GM12801 (cell line): ENCODE measurements around the gene HIP1.

Experiments
- TF ChIP-seq, protein P1 (sequence below): IDR thresholded peaks from one replicate; pipeline ENCODE4 v1.5.1; 2011; ENCODE audit warnings: control low read depth; ENCODE audit not compliant: insufficient read length; ENCODE audit errors: extremely low read depth

HIP1 gene

DNA sequence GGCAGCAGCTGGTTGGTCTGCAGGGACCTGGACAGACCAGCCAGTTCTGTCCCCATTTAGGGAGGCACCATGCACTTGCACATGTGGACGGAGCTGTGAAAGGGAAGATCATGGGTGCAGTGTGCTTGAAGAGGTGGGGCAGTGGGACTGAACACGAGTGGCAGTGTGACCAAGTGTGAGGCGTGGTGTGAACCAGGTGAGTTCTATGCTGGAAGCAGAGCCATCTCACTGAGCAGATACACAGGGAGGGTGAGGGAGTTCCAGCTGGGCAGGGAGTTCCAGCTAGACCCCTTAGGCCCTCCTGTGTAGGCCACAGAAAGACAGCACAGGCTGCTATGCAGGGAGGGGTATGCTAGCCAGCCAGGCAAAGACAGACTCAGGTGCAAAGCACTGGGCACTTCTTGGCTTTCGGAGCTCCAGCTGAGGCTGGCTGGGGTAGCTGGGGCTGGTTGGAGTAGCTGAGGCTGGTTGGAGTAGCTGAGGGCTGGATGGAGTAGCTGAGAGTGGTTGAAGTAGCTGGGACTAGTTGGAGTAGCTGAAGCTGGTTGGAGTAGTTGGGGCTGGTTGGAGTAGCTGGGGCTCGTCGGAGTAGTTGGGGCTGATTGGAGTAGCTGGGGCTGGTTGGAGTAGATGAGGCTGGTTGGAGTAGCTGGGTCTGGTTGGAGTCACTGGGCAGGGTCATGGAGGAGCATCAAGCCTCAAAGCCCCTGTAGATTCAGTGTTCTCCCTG, 90.9 kb downstream of the HIP1 start:
- TF ChIP-seq, protein P1, sequence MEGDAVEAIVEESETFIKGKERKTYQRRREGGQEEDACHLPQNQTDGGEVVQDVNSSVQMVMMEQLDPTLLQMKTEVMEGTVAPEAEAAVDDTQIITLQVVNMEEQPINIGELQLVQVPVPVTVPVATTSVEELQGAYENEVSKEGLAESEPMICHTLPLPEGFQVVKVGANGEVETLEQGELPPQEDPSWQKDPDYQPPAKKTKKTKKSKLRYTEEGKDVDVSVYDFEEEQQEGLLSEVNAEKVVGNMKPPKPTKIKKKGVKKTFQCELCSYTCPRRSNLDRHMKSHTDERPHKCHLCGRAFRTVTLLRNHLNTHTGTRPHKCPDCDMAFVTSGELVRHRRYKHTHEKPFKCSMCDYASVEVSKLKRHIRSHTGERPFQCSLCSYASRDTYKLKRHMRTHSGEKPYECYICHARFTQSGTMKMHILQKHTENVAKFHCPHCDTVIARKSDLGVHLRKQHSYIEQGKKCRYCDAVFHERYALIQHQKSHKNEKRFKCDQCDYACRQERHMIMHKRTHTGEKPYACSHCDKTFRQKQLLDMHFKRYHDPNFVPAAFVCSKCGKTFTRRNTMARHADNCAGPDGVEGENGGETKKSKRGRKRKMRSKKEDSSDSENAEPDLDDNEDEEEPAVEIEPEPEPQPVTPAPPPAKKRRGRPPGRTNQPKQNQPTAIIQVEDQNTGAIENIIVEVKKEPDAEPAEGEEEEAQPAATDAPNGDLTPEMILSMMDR = no peak

DNA sequence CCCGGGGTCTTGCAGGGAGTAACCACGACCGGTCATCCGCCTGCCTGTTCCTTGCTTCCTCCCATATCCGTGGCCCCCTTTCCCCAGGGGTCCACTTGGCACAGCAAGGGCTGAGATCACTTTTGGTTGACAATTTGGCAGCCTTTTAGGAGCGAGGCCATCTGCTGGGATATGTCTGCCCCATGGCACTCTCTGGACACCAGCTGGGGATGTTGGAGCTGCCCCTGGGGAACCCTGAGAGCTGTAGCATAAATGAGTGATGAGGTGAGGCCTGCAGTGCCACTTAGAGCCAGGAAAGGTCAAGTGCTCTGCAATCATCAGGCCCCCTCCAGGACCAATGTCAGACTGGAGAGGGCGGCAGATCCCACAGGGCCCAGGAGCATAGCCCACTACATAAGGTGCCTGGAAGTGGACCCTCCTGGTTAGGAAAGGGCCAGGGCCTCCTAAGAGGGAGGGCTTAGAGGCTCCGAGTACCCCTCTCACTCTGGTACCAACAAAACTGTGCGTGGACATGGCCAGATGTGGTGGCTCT, 92.1 kb downstream of the HIP1 start:
- TF ChIP-seq, protein P1 = no peak

DNA sequence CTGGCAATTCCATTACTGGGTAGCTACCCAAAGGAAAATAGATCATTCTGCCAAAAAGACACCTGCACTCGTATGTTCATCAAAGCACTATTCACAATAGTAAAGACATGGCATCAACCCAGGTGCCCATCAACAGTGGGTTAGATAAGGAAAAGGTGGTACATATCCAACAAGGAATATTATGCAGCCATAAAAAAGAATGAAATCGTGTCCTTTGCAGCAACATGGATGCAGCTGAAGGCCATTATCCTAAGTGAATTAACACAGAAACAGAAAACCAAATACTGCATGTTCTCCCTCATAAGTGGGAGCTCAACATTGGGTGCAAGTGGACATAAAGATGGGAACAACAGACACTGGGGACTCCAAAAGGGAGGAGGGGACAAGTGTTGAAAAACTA, 93.2 kb downstream of the HIP1 start:
- TF ChIP-seq, protein P1 = no peak

DNA sequence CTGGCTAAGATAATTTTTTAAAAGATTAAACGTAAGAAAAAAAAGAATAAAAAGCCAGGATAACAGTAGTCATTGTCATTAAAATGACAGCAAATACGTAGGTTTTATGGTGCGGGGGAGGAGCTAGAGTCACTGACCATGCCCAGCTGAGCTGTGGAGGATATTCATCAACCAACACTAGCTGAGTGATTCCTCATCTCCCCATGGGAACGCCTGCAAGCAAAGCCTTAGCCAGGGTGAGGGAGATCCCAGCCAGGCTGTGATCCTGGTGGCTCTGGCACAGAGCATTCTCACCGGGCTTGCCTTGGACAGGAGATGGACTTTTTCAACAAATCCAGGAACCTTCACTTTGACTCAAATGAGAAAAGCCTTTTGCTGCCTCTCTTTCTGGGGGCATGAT, 94.2 kb downstream of the HIP1 start:
- TF ChIP-seq, protein P1 = no peak

DNA sequence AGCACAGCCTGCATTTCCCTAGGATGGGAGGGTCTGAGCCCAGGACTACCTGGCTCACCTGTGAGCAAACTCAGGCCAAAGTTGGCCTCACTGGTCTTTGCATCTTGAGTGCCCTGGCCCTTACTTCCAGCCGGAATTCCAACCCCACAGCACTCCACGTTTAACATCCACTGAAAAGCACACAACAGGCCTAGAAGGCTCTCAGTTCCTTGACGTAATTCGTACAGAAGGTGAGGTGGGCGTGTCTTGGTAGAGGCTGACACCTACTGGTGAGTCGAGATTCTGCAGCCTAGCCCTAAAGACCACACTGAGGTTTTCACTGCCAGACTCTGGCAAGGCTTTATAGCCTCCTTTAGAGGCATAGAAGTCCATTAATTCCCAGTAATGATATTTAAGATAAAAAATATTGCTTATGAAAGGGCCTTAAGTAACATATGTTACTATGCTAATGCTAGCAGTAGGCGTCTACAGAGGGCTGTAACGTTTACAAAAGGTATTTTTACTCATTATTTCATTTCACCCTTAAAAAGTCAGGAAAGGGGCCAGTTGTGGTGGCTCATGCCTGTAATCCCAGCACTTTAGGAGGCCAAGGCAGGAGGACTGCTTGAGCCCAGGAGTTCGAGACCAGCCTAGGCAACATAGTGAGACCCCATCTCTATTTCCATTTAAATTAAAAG, 95.8 kb downstream of the HIP1 start:
- TF ChIP-seq, protein P1 = peak; percentile 87

DNA sequence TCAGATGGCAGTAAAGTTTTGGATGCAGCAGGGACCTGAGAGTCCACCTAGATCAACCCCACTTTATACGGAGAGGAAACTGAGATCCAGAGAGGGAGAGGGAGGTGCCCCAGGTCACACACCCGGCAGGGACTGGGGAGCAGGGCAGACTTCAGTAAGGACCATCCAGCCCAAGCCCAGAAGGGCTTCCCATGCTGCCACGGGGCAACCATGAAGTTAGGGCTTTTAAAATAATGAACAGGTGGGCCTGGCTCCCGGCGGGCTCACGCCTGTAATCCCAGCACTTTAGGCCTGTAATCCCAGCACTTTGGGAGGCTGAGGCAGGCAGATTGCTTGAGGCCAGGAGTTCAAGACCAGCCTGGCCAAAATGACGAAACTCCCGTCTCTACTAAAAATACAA, 98.5 kb downstream of the HIP1 start:
- TF ChIP-seq, protein P1 = no peak

DNA sequence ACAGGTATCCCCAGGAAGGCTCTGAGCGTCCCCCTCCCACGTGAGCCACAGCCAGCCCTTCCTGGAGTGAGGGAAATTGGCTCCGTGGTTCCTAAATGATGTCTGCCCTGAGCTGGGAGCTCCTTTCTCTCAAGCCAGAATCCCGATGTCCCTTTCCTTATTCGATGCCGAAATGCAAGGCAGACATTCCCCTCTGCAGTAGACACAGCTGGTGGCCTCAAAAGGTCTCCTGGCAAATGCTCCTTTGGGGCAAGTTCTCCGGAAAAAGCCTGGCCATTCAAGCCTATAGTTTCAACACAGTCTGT, 98.9 kb downstream of the HIP1 start:
- TF ChIP-seq, protein P1 = no peak
